Thoracic aorta (tissue), 2 donors: ENCODE measurements around the gene NDUFS6. TPM values are rescaled to one million over a fixed set of nuclear protein-coding genes. Genes with fewer than 3 reads are reported as not detected.
"Not testable (repeated sequence)": the region's sequence is repeated elsewhere in the genome, so short reads cannot be mapped to it uniquely, and the experiment has no call there.

Experiments
- ATAC-seq: fragments of 150-250 bp; one replicate; pipeline ENCODE4 v1.8.0; 2017; ENCODE audit warnings: low read depth; ENCODE audit not compliant: insufficient number of reproducible peaks, low FRiP score
- DNase-seq: peaks from one replicate; pipeline ENCODE4 v3.0.0-alpha.2; 2020; ENCODE audit warnings: low spot score
- H3K27ac ChIP-seq, 2 donors: fragments of 200-600 bp; sonication (generic); 1 replicate in 1 of 2; 2 replicates in 1 of 2; pipeline ENCODE4 v1.5.1; 2016; ENCODE audit warnings: mild to moderate bottlenecking in 2 of 2, moderate library complexity in 2 of 2
- H3K27me3 ChIP-seq: fragments of 200-600 bp; sonication (generic); replicated peaks from 2 replicates; pipeline ENCODE4 v1.6.0; 2016; ENCODE audit warnings: mild to moderate bottlenecking; ENCODE audit not compliant: insufficient read depth
- H3K36me3 ChIP-seq: fragments of 200-600 bp; sonication (generic); one replicate; pipeline ENCODE4 v1.5.1; 2016
- H3K4me1 ChIP-seq, 2 donors: fragments of 200-600 bp; sonication (generic); 1 replicate in 1 of 2; 2 replicates in 1 of 2; pipeline versions ENCODE4 v1.5.1 to v1.6.0; 2016; ENCODE audit warnings: low read depth in 2 of 2, mild to moderate bottlenecking in 1 of 2; ENCODE audit not compliant: control insufficient read depth in 1 of 2
- H3K4me3 ChIP-seq: fragments of 200-600 bp; sonication (generic); 2 replicates; pipeline ENCODE4 v1.5.1; 2016; ENCODE audit warnings: mild to moderate bottlenecking
- H3K9me3 ChIP-seq: fragments of 200-600 bp; sonication (generic); 2 replicates; pipeline ENCODE4 v1.5.1; 2016
- total RNA-seq, 2 donors: library from RNA; depleted of rRNA; stranded (reverse); fragments of >200 nt; gene quantifications; one replicate each; pipeline versions ENCODE4 v1.1.0 to v1.2.3, GENCODE V29; 2016
- TF ChIP-seq, protein P1 (sequence below): fragments of 200-600 bp; sonication (generic); IDR thresholded peaks from one replicate; pipeline ENCODE4 v1.5.1; 2019; ENCODE audit warnings: antibody characterized with exemption

Gene NDUFS6
- total RNA-seq, 2 donors from 2014 or later, result 25.7 to 26.5 TPM

DNA sequence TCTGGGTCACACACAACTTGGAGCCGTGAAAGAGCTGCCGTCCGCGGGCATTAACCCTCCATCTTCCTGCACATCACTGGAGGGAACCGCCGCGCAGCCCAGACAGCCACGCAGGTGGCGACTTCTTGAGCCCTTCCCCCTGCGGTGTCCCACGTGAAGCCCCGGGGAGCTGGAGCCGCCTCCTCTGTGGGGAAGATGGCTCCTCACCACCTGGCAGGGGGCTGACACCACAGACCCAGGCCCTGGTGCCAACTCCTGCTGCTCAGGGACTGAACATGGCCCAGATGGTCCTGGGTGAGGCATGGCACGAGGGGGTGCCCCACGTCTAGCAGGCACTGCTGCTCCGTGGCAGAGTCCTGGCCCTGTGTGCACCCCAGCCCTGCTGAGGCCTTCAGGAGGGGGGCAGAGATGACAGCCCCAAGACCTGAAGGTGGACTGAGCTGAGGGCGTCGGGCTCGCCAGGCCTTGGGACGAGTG lies 38.9 kb downstream of the NDUFS6 start:
- H3K27me3 ChIP-seq, result no peaks in the 10 kb centered on the region

DNA sequence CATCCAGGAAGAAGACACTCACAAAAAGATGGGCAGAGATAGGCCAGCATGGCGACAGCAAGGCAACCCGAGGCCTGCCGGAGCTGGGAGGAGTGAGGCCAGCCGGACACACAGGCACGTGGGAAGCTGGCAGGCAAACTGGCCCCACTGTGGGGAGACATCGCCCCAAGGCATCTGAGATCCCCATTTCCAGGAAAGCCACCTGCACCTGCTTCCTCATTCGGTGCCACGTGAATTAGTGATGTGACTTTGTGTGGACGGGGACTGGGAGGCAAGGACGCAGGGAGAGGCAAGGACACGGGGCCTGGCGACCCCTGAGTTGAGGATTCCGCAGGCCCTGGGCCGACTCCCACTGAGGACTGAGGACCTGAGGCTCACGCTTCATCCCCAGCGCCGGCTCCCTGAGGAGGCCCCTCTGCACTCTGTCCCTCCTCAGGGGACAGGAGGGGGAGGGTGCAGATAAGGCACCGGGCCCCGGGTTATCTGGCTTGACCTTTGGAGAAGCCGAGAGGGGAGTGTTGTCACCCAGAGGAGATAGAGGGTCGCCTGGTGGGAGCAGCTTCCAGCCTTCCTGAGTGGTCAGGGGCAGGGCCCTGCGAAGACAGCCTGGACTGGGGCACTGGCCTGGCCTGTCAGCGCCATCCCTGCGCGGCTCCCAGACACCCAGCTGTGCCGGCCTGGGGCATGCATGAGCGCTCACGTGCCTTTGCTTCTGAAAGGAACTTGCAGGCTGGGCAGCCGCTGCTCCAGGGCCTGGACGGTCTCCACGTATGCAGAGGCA lies 39.7 kb downstream of the NDUFS6 start:
- no peak overlapping the region for H3K27ac ChIP-seq
- ATAC-seq (no peak), DNase-seq (no peak)
- no peak overlapping the region for H3K4me3 ChIP-seq
- H3K9me3 ChIP-seq, result no peaks in the 10 kb centered on the region
- TF ChIP-seq, protein P1, sequence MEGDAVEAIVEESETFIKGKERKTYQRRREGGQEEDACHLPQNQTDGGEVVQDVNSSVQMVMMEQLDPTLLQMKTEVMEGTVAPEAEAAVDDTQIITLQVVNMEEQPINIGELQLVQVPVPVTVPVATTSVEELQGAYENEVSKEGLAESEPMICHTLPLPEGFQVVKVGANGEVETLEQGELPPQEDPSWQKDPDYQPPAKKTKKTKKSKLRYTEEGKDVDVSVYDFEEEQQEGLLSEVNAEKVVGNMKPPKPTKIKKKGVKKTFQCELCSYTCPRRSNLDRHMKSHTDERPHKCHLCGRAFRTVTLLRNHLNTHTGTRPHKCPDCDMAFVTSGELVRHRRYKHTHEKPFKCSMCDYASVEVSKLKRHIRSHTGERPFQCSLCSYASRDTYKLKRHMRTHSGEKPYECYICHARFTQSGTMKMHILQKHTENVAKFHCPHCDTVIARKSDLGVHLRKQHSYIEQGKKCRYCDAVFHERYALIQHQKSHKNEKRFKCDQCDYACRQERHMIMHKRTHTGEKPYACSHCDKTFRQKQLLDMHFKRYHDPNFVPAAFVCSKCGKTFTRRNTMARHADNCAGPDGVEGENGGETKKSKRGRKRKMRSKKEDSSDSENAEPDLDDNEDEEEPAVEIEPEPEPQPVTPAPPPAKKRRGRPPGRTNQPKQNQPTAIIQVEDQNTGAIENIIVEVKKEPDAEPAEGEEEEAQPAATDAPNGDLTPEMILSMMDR, result no peak
- no peaks in the 10 kb centered on the region for H3K4me1 ChIP-seq
- no peaks in the 10 kb centered on the region for H3K27me3 ChIP-seq
- no peaks in the 10 kb centered on the region for H3K36me3 ChIP-seq

More for the DNA sequence above, 38.9 kb downstream of the NDUFS6 start:
- TF ChIP-seq, protein P1, result no peak
- Histone ChIP-seq H3K9me3 (no peaks in the 10 kb centered on the region), H3K4me1 (no peaks in the 10 kb centered on the region), H3K36me3 (no peaks in the 10 kb centered on the region), H3K27ac (no peak overlapping the region), H3K4me3 (no peak overlapping the region)
- DNase-seq, result no peak
- ATAC-seq, result no peak

DNA sequence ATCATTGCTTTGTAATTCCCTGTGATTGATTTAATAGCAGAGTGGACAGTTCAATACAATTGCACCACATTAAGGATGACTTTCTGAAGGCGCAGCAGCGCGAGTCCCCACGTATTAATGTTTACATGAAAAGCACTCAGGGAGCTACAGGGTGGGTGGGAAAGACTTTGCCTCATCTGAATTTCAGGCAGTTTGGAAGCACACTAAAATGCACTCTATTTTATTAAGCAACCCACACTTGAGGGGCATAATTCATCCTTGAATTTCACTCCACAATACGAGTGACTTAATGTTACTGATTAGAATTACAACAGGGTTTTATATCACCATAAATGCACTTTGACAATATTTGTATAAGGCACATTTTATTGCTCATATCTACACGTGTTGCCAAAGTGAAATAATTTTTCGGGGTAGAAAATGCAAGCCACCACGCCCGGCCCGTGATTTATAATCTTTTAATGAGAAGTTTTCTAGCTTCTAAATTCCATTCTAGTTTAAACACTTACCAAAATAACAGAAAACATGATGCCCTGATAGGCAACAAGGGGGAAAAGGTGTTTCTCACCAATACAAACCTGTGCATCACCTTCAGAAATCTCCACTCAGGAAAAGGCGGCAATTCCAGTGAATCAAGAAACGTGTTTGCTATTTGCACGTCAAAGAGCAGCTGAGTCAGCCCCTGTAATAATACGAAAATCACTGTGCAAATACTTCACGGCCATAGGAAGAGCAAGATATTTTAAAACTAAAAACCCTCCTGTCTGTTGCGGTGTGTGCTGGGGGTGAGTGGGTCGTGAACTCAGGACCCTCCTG lies 41.0 kb downstream of the NDUFS6 start:
- ATAC-seq (no peak), DNase-seq (no peak)
- Histone ChIP-seq H3K4me3 (no peak overlapping the region), H3K4me1 (no peaks in the 10 kb centered on the region), H3K27me3 (no peaks in the 10 kb centered on the region), H3K9me3 (no peaks in the 10 kb centered on the region), H3K36me3 (no peaks in the 10 kb centered on the region), H3K27ac (no peak overlapping the region)
- TF ChIP-seq, protein P1, result no peak

DNA sequence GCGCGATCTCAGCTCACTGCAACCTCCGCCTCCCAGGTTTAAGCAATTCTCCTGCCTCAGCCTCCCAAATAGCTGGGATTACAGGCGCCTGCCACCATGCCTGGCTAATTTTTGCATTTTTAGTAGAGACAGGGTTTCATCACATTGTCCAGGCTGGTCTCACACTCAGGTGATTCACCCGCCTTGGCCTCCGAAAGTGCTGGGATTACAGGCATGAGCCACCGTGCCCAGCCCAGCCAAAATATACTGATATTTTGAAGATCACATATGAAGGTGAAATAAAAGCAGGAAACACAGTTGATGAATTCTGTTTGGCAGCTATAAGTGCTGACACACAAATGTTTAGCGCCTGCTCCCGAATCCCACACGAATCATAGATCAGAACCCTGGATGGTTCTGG lies 42.6 kb downstream of the NDUFS6 start:
- not testable (repeated sequence) for H3K36me3 ChIP-seq, DNase-seq, H3K4me3 ChIP-seq, ATAC-seq, H3K27ac ChIP-seq, H3K4me1 ChIP-seq, H3K9me3 ChIP-seq, H3K27me3 ChIP-seq

DNA sequence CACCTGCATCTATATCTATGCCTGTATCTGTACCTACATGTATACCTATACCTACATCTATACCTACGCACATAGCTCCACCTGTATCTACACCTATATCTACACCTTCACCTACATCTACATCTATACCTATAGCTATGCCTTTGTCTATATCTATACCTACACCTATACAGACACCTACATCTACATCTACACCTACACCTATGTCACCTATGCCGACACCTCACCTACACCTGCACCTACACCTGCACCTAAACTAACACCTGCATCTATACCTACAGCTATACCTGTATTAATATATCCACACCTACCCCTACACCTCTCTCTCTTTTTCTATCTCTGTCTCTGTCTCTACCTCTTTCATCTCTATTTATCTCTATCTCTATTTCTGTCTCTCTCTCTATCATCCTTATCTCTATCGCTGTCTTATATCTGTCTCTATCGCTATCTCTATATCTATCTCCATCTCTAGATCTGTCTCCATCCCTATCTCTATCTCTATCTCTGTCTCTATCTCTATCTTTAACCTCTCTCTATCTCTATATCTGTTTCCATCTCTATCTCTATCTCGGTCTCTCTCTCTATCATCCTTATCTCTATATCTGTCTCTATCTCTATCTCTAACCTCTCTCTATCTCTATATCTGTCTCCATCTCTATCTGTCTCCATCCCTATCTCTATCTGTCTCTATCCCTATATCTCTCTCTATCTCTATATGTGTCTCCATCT lies 43.7 kb downstream of the NDUFS6 start:
- H3K27me3 ChIP-seq, result no peaks in the 10 kb centered on the region
- ATAC-seq, result no peak
- no peak overlapping the region for H3K4me3 ChIP-seq
- H3K27ac ChIP-seq, result no peak overlapping the region
- no peaks in the 10 kb centered on the region for H3K4me1 ChIP-seq
- no peaks in the 10 kb centered on the region for H3K36me3 ChIP-seq
- DNase-seq, result no peak
- TF ChIP-seq, protein P1, result no peak
- H3K9me3 ChIP-seq, result no peaks in the 10 kb centered on the region
